ENCODE measurements around the gene AKIRIN2. TPM values are rescaled to one million over a fixed set of nuclear protein-coding genes. Genes with fewer than 3 reads are reported as not detected.

Gene AKIRIN2
- total and polyA plus RNA-seq, 10 of the 15 experiments (the other 5 are each of a cell fraction or from before 2014, with no cell fraction given), result 12.7 to 82.2 (median 42.6) TPM

- TF ChIP-seq POLR2AphosphoS5 (IDR thresholded peaks at IDR 0.05; ENCODE audit: low read length) (no peak), EP300 (IDR thresholded peaks at IDR 0.05; ENCODE audit: borderline replicate concordance in 1 of 2, control insufficient read depth in 1 of 2, low read depth in 2 of 2, low read length in 2 of 2) (no peak; a peak in 1 of 4 replicates), IRF4 (IDR thresholded peaks at IDR 0.05; ENCODE audit: low read depth, low read length) (0 out of 2 replicates have a peak, but pooled peaks have one; percentile 20), SP1 (IDR thresholded peaks at IDR 0.05; ENCODE audit: low read depth, low read length) (no peak), BCL11A (IDR thresholded peaks at IDR 0.05; ENCODE audit: low read depth, low read length) (no peak), E2F4 (IDR thresholded peaks at IDR 0.05; ENCODE audit: low read depth, low read length) (no peak), JUND (IDR thresholded peaks at IDR 0.05; ENCODE audit: low read depth, low read length) (no peak), CREB1 (IDR thresholded peaks at IDR 0.05; ENCODE audit: low read depth) (peak; percentile 72), SIX5 (IDR thresholded peaks at IDR 0.05; ENCODE audit: low read depth, low read length, severe bottlenecking) (no peak), RB1 (IDR thresholded peaks at IDR 0.05; ENCODE audit: borderline replicate concordance) (no peak), MYB (IDR thresholded peaks at IDR 0.05; ENCODE audit: borderline replicate concordance, low read depth, low read length) (no peak), PKNOX1 (IDR thresholded peaks at IDR 0.05) (peak; percentile 52; the same call in 1 of the 2 replicates)
These were observed 40.1 kb upstream of the AKIRIN2 start (continued) for GRCh38 chr6:87742106-87742505.

All from GM12878 (cell line).